ENCODE data around the gene ZMYND8. TPM values are rescaled to one million over a fixed set of nuclear protein-coding genes. Genes with fewer than 3 reads are reported as not detected.

Gene ZMYND8
- total RNA-seq, 3 donors from 2014 or later (not counting 1 experiment from before 2014, with no cell fraction given), result 57.6 to 72.6 (median 69.8) TPM

DNA sequence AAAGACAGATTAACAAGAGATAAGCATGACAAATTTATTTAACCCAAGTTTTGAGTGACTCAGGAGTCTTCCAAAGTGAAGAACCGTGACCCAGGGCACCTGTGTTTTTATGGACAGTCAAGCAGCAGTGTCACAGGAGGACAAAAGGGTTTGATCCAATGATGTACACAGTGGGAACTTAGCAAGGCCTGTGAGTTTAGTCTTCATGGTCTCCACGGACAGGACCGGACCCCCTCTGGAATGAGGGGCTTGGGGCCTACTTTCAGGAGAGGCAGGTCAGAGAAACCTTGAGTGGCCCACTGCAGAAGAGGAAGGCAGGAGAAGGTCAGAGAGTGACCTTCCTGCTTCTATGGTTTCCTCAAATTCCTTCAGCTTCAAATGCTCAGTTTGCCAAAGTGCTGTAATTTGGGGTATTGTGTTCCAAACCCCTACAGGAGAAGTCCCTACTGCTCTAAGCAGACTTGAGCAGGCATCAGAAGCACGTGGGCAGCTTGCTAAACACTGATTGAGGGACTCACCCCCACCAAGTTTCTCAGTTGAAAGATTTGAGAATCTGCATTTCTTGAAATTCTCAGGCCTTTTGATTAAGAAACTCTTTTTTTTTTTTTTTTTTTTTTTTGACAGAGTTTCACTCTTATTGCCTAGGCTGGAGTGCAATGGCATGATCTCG is 26.4 kb upstream of the ZMYND8 start:
- peaks cover 7% of the 10 kb centered on the region for H3K4me1 ChIP-seq (ENCODE audit: control insufficient read depth, insufficient read depth, low read length)
- Mint-ChIP-seq H3K27ac (no peak overlapping the region), H3K4me1 (peaks cover 0 to 6% of the 10 kb centered on the region in 2 donors), H3K36me3 (no peaks in the 10 kb centered on the region), H3K4me3 (no peak overlapping the region), H3K27me3 (ENCODE audit: low read depth in 2 of 2) (peaks cover 0 to 2% of the 10 kb centered on the region in 2 donors), H3K9me3 (no peaks in the 10 kb centered on the region)
- intact Hi-C loops (cut with micrococcal nuclease), result no loop called here
- ATAC-seq (no peak), DNase-seq (no peak)
- H3K4me3 ChIP-seq (ENCODE audit: low read length), result no peak overlapping the region
- H3K27me3 ChIP-seq (ENCODE audit: control insufficient read depth, insufficient read depth, low read length), result no peaks in the 10 kb centered on the region
- H3K9me3 ChIP-seq (ENCODE audit: control insufficient read depth, insufficient read depth, low read length), result no peaks in the 10 kb centered on the region
- no peaks in the 10 kb centered on the region for H3K36me3 ChIP-seq (ENCODE audit: control insufficient read depth, insufficient read depth, low read length)
- H3K27ac ChIP-seq (ENCODE audit: low read length), result no peak overlapping the region
- TF ChIP-seq, protein P1, sequence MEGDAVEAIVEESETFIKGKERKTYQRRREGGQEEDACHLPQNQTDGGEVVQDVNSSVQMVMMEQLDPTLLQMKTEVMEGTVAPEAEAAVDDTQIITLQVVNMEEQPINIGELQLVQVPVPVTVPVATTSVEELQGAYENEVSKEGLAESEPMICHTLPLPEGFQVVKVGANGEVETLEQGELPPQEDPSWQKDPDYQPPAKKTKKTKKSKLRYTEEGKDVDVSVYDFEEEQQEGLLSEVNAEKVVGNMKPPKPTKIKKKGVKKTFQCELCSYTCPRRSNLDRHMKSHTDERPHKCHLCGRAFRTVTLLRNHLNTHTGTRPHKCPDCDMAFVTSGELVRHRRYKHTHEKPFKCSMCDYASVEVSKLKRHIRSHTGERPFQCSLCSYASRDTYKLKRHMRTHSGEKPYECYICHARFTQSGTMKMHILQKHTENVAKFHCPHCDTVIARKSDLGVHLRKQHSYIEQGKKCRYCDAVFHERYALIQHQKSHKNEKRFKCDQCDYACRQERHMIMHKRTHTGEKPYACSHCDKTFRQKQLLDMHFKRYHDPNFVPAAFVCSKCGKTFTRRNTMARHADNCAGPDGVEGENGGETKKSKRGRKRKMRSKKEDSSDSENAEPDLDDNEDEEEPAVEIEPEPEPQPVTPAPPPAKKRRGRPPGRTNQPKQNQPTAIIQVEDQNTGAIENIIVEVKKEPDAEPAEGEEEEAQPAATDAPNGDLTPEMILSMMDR (IDR thresholded peaks at IDR 0.05), result no peak
- 92% methylated on average over 5 of the region's 5 CpGs for WGBS (ENCODE audit: insufficient coverage)

DNA sequence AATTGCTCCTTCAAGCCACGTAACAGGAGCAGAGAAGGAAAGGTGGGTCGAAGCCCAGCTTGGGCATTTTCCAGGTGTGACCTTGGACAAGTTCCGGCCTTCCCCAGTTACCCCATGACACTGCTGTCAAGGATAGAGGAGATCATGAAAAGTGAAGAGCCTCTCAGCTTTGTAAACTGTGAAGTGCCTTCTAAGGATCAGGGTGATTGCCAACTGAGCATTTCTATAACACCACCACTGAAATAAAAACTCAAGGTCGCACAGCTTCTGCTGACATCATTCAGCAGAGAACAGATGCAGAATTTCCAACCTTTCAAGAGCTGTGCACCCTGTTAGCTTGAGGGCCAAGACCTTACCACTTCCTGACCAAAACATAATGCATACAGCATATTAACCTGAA is 24.0 kb upstream of the ZMYND8 start:
- Histone ChIP-seq H3K4me3 (ENCODE audit: low read length) (no peak overlapping the region), H3K27ac (ENCODE audit: low read length) (no peak overlapping the region), H3K27me3 (ENCODE audit: control insufficient read depth, insufficient read depth, low read length) (no peaks in the 10 kb centered on the region), H3K36me3 (ENCODE audit: control insufficient read depth, insufficient read depth, low read length) (no peaks in the 10 kb centered on the region), H3K4me1 (ENCODE audit: control insufficient read depth, insufficient read depth, low read length) (peaks cover 7% of the 10 kb centered on the region), H3K9me3 (ENCODE audit: control insufficient read depth, insufficient read depth, low read length) (no peaks in the 10 kb centered on the region)
- TF ChIP-seq, protein P1 (IDR thresholded peaks at IDR 0.05), result no peak
- no peak overlapping the region for H3K27ac Mint-ChIP-seq
- no peak for DNase-seq
- intact Hi-C loops (cut with micrococcal nuclease), result no loop called here
- H3K4me3 Mint-ChIP-seq, result no peak overlapping the region
- ATAC-seq, result no peak
- no peaks in the 10 kb centered on the region for H3K9me3 Mint-ChIP-seq
- no peaks in the 10 kb centered on the region for H3K36me3 Mint-ChIP-seq
- peaks cover 0 to 6% of the 10 kb centered on the region in 2 donors for H3K4me1 Mint-ChIP-seq
- H3K27me3 Mint-ChIP-seq (ENCODE audit: low read depth in 2 of 2), result peaks cover 0 to 2% of the 10 kb centered on the region in 2 donors
- WGBS (ENCODE audit: insufficient coverage), result 80% methylated on average over 4 of the region's 4 CpGs

DNA sequence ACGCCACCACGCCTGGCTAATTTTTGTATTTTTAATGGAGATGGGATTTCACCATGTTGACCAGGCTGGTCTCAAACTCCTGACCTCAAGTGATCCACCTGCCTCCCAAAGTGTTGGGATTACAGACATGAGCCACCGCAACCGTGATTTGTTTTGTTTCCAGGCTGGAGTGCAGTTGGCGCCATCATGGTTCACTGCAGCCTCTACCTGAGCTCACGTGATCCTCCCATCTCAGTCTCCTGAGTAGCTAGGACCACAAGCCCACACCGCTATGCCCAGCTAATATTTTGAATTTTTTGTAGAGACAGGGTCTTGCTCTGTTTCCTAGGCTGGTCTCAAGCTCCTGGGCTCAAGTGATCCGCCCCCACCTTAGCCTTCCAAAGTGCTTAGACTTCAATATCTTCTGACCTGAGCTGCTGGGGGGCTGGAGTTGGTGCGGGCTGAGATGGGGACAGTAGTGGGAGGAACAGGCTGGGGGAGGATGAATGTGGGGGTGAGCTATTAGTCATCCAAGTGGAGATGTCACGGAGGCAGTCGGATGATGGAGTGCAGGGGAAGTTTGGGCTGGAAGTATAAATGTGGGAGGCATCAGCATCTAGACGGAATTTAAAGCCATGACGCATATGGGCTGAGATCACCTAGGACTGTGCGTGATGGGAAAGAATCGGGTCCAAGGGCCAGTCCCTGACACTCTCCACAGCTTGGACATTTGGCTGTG is 23.1 kb upstream of the ZMYND8 start:
- no peak overlapping the region for H3K4me3 Mint-ChIP-seq
- DNase-seq (no peak), ATAC-seq (no peak)
- H3K36me3 Mint-ChIP-seq, result no peaks in the 10 kb centered on the region
- H3K27ac ChIP-seq (ENCODE audit: low read length), result no peak overlapping the region
- peaks cover 0 to 6% of the 10 kb centered on the region in 2 donors for H3K4me1 Mint-ChIP-seq
- H3K9me3 Mint-ChIP-seq, result no peaks in the 10 kb centered on the region
- no peak overlapping the region for H3K27ac Mint-ChIP-seq
- H3K9me3 ChIP-seq (ENCODE audit: control insufficient read depth, insufficient read depth, low read length), result no peaks in the 10 kb centered on the region
- TF ChIP-seq, protein P1 (IDR thresholded peaks at IDR 0.05), result no peak
- H3K27me3 Mint-ChIP-seq (ENCODE audit: low read depth in 2 of 2), result peaks cover 0 to 2% of the 10 kb centered on the region in 2 donors
- H3K27me3 ChIP-seq (ENCODE audit: control insufficient read depth, insufficient read depth, low read length), result no peaks in the 10 kb centered on the region
- 97% methylated on average over 15 of the region's 15 CpGs for WGBS (ENCODE audit: insufficient coverage)
- intact Hi-C loops (cut with micrococcal nuclease), result no loop called here
- no peak overlapping the region for H3K4me3 ChIP-seq (ENCODE audit: low read length)
- peaks cover 7% of the 10 kb centered on the region for H3K4me1 ChIP-seq (ENCODE audit: control insufficient read depth, insufficient read depth, low read length)
- no peaks in the 10 kb centered on the region for H3K36me3 ChIP-seq (ENCODE audit: control insufficient read depth, insufficient read depth, low read length)
